Measurements from ENCODE around the gene TNNI2. TPM values are rescaled to one million over a fixed set of nuclear protein-coding genes. Genes with fewer than 3 reads are reported as not detected.
A peak's percentile ranks its signal among the peaks of the same experiment; 100 is the strongest.

The TNNI2 gene
- total RNA-seq, 6 experiments from 2014 or later = 0.31 to 1.9 (median 1.1) TPM; not detected in 3

- H3K36me3 ChIP-seq = no peaks in the 10 kb centered on the region
- no peaks in the 10 kb centered on the region for H3K4me1 ChIP-seq
- H3K27me3 ChIP-seq = no peaks in the 10 kb centered on the region
- ATAC-seq (no peak), DNase-seq (no peak)
- WGBS (ENCODE audit: insufficient coverage, low coverage, low lambda C conversion rate, missing lambda C conversion rate) = 70% methylated on average over 4 of the region's 4 CpGs
- H3K27ac ChIP-seq = no peak overlapping the region
- intact Hi-C loops (cut with DNase I) = no loop called here
- no peak overlapping the region for H3K4me3 ChIP-seq
- TF ChIP-seq POLR2A (IDR thresholded peaks at IDR 0.05) (no peak), CTCF (IDR thresholded peaks at IDR 0.05) (no peak)
- H3K9me3 ChIP-seq = no peaks in the 10 kb centered on the region
Measured at GRCh38 chr11:1861435-1862411, 22.9 kb downstream of the TNNI2 start.

- WGBS (ENCODE audit: insufficient coverage, low coverage, low lambda C conversion rate, missing lambda C conversion rate) = 50% methylated on average over 4 of the region's 14 CpGs
- DNase-seq = peak in 2 of 3 donors; percentile 21 to 37
- H3K9me3 ChIP-seq = no peaks in the 10 kb centered on the region
- TF ChIP-seq POLR2A (IDR thresholded peaks at IDR 0.05) = no peak
- TF ChIP-seq CTCF (IDR thresholded peaks at IDR 0.05) = no peak
- no peak overlapping the region for H3K27ac ChIP-seq
- no peaks in the 10 kb centered on the region for H3K36me3 ChIP-seq
- H3K4me3 ChIP-seq = no peak overlapping the region
- H3K4me1 ChIP-seq = no peaks in the 10 kb centered on the region
- intact Hi-C loops (cut with DNase I) = no loop called here
- no peaks in the 10 kb centered on the region for H3K27me3 ChIP-seq
- no peak for ATAC-seq
Measured at GRCh38 chr11:1862588-1863351, 24.0 kb downstream of the TNNI2 start.

- Histone ChIP-seq H3K36me3 (no peaks in the 10 kb centered on the region), H3K4me1 (no peaks in the 10 kb centered on the region), H3K27me3 (no peaks in the 10 kb centered on the region), H3K27ac (peak overlapping the region in 1 of 3 donors; percentile 43), H3K4me3 (no peak overlapping the region), H3K9me3 (no peaks in the 10 kb centered on the region)
- 39% methylated on average over 10 of the region's 27 CpGs for WGBS (ENCODE audit: insufficient coverage, low coverage, low lambda C conversion rate, missing lambda C conversion rate)
- TF ChIP-seq CTCF (IDR thresholded peaks at IDR 0.05) = no peak
- TF ChIP-seq POLR2A (IDR thresholded peaks at IDR 0.05) = no peak
- DNase-seq (peak in 2 of 3 donors; percentile 69 to 75), ATAC-seq (peak; percentile 67 to 88 (median 81))
- intact Hi-C loops (cut with DNase I) = no loop called here
Measured at GRCh38 chr11:1863352-1864216, 24.8 kb downstream of the TNNI2 start.

- Histone ChIP-seq H3K9me3 (no peaks in the 10 kb centered on the region), H3K4me3 (no peak overlapping the region), H3K27ac (peak overlapping the region in 1 of 3 donors; percentile 43), H3K4me1 (no peaks in the 10 kb centered on the region), H3K36me3 (no peaks in the 10 kb centered on the region), H3K27me3 (no peaks in the 10 kb centered on the region)
- 42% methylated on average over 16 of the region's 18 CpGs for WGBS (ENCODE audit: insufficient coverage, low coverage, low lambda C conversion rate, missing lambda C conversion rate)
- intact Hi-C loops (cut with DNase I) = no loop called here
- ATAC-seq (no peak), DNase-seq (peak in 2 of 3 donors; percentile 15 to 50)
- TF ChIP-seq CTCF (IDR thresholded peaks at IDR 0.05) (no peak), POLR2A (IDR thresholded peaks at IDR 0.05) (no peak)
Measured at GRCh38 chr11:1864231-1864630, 25.4 kb downstream of the TNNI2 start.
